ENCODE data around the gene RAB7A. TPM values are rescaled to one million over a fixed set of nuclear protein-coding genes. Genes with fewer than 3 reads are reported as not detected.
A peak's percentile ranks its signal among the peaks of the same experiment; 100 is the strongest.

RAB7A gene
- total RNA-seq, 1 donor from 2014 or later, result 284 TPM

DNA sequence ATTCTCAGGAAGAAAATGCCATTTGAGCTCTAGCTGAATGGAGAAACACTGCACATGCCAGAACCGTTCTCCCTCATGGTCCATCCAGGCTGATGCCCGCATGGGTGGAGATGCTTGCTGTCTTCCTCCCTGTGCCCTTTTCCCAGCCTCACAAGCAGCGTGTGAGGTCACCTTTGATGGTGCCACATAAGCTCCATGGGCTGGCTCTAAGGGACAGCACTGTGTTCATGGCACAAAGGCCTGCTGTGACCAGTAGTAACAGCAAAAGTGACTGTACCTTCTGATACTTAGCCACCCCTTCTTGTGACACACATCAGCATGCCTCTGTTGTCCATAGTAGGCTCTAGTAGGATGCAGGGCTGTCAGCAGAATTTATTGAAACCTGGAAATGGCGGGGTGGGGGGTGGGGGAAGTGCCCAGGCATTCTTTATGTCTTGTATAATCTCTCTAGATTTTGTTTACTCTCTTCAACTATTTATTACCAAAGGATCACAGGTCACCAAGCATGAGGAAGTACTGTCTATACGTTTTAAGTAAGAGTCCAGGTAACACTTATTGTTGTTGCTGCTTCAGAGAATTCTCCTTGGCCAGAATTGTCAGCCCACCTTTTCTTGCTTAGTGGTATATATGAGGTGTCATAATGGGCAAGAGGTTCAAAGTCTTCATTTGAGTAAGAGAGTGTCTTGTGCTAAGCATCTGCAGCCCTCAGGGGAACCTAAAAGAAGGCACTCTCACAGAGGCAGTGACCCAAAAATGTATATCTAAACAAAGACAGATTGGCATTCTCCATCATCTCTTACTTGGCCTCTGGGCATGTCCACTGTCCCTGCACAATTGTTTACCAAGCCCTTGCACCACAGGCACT, 56.5 kb downstream of the RAB7A start:
- H3K9me3 Mint-ChIP-seq (ENCODE audit: unreplicated experiment), result no peaks in the 10 kb centered on the region
- no peak overlapping the region for H3K4me3 Mint-ChIP-seq (ENCODE audit: unreplicated experiment)
- TF ChIP-seq, protein P1, sequence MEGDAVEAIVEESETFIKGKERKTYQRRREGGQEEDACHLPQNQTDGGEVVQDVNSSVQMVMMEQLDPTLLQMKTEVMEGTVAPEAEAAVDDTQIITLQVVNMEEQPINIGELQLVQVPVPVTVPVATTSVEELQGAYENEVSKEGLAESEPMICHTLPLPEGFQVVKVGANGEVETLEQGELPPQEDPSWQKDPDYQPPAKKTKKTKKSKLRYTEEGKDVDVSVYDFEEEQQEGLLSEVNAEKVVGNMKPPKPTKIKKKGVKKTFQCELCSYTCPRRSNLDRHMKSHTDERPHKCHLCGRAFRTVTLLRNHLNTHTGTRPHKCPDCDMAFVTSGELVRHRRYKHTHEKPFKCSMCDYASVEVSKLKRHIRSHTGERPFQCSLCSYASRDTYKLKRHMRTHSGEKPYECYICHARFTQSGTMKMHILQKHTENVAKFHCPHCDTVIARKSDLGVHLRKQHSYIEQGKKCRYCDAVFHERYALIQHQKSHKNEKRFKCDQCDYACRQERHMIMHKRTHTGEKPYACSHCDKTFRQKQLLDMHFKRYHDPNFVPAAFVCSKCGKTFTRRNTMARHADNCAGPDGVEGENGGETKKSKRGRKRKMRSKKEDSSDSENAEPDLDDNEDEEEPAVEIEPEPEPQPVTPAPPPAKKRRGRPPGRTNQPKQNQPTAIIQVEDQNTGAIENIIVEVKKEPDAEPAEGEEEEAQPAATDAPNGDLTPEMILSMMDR (IDR thresholded peaks at IDR 0.05), result no peak
- no peaks in the 10 kb centered on the region for H3K27me3 Mint-ChIP-seq (ENCODE audit: unreplicated experiment)
- peaks cover 45% of the 10 kb centered on the region for H3K4me1 Mint-ChIP-seq (ENCODE audit: unreplicated experiment)
- H3K27ac Mint-ChIP-seq (ENCODE audit: unreplicated experiment), result no peak overlapping the region
- no peak for DNase-seq (ENCODE audit: extremely low spot score, unreplicated experiment)
- H3K36me3 Mint-ChIP-seq (ENCODE audit: unreplicated experiment), result peaks cover 2% of the 10 kb centered on the region

DNA sequence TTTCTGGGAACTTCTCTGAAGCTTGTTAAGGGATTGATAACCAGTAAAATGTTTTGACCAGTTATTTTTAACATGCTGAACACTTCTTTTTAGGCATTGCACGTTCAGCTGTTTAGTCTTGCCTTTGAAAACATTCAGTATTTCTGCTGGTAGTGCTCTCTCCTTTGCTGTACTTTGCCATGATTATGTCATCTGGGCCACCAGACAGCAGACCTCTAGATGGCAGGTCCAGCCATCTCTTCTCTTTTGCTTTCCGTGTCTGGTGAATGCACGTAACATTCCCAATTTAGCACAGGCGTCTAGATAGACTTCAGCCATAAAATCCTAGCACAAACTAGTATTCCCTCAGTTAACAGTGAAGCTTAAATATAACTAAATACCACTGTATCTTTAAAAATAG, 57.8 kb downstream of the RAB7A start:
- Mint-ChIP-seq H3K27ac (ENCODE audit: unreplicated experiment) (no peak overlapping the region), H3K36me3 (ENCODE audit: unreplicated experiment) (peaks cover 2% of the 10 kb centered on the region), H3K4me3 (ENCODE audit: unreplicated experiment) (no peak overlapping the region), H3K27me3 (ENCODE audit: unreplicated experiment) (no peaks in the 10 kb centered on the region), H3K9me3 (ENCODE audit: unreplicated experiment) (no peaks in the 10 kb centered on the region), H3K4me1 (ENCODE audit: unreplicated experiment) (peaks cover 54% of the 10 kb centered on the region)
- TF ChIP-seq, protein P1 (IDR thresholded peaks at IDR 0.05), result no peak
- no peak for DNase-seq (ENCODE audit: extremely low spot score, unreplicated experiment)

DNA sequence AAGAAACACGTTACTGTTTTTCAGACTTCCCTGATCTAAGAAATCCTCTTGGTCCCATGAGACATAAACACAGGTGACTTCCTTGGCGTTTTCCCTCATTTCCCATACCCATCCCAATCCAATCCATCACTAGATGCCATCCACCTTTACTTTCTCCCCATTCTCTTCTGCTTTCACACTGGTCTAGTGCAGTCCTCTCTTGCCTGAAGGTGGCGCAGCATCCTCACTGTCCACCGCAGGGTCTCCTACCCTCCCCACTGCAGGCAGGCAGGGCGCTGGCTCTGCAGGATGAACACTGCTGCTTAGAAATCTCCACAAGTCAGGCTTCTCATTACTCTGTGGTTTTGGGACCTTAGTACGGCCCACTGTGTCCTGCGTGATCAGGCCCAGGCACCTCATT, 58.2 kb downstream of the RAB7A start:
- Mint-ChIP-seq H3K9me3 (ENCODE audit: unreplicated experiment) (no peaks in the 10 kb centered on the region), H3K27ac (ENCODE audit: unreplicated experiment) (no peak overlapping the region), H3K27me3 (ENCODE audit: unreplicated experiment) (no peaks in the 10 kb centered on the region), H3K4me3 (ENCODE audit: unreplicated experiment) (no peak overlapping the region), H3K36me3 (ENCODE audit: unreplicated experiment) (peaks cover 2% of the 10 kb centered on the region), H3K4me1 (ENCODE audit: unreplicated experiment) (peaks cover 57% of the 10 kb centered on the region)
- no peak for DNase-seq (ENCODE audit: extremely low spot score, unreplicated experiment)
- TF ChIP-seq, protein P1 (IDR thresholded peaks at IDR 0.05), result peak; percentile 43

DNA sequence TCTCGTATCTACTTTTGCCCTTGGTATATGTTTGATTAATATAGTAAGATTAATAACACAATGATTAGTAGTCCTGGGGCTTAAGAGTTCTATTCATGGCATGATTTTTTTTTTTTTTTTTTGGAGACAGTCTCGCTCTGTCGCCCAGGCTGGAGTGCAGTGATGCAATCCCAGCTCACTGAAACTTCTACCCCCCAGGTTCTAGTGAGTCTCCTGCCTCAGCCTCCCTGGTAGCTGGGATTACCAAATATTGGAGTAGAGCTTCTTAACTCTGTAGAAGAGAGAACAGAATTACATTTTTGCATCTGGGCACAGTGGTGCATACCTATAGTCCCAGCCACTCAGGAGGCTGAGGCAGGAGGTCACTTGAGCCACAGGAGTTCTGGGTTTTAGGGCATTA, 58.9 kb downstream of the RAB7A start:
- Mint-ChIP-seq H3K4me1 (ENCODE audit: unreplicated experiment) (peaks cover 57% of the 10 kb centered on the region), H3K9me3 (ENCODE audit: unreplicated experiment) (no peaks in the 10 kb centered on the region), H3K4me3 (ENCODE audit: unreplicated experiment) (no peak overlapping the region), H3K27ac (ENCODE audit: unreplicated experiment) (no peak overlapping the region), H3K27me3 (ENCODE audit: unreplicated experiment) (no peaks in the 10 kb centered on the region), H3K36me3 (ENCODE audit: unreplicated experiment) (peaks cover 2% of the 10 kb centered on the region)
- TF ChIP-seq, protein P1 (IDR thresholded peaks at IDR 0.05), result no peak
- no peak for DNase-seq (ENCODE audit: extremely low spot score, unreplicated experiment)

DNA sequence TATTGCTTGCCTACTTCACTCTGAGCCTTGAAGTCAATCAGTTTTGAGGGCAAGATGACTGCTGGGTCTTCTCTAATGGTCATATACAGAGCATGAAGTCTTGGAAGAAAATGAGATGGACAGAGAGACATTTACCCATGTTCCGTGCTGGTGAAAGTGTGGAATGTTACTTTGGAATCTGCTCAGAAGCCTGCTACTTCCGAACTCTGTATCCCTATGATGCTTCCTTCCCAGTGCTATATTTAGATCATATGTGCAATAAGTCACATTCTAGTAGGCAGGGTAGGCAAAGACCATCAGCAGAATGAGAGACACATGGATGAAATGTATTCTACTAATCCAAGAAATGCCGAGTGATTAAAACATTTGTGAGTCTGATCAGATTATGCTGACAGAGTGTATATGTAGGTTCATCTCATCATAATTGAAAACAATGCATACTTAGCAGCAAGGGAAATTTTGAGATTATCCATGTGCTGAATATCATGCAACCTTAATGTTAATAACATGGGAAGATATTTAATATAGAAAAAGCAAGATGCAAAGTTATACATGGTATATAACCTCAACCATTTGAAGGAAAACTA, 60.5 kb downstream of the RAB7A start:
- Mint-ChIP-seq H3K4me3 (ENCODE audit: unreplicated experiment) (no peak overlapping the region), H3K9me3 (ENCODE audit: unreplicated experiment) (no peaks in the 10 kb centered on the region), H3K27ac (ENCODE audit: unreplicated experiment) (no peak overlapping the region), H3K36me3 (ENCODE audit: unreplicated experiment) (peaks cover 2% of the 10 kb centered on the region), H3K27me3 (ENCODE audit: unreplicated experiment) (no peaks in the 10 kb centered on the region), H3K4me1 (ENCODE audit: unreplicated experiment) (peaks cover 57% of the 10 kb centered on the region)
- TF ChIP-seq, protein P1 (IDR thresholded peaks at IDR 0.05), result no peak
- no peak for DNase-seq (ENCODE audit: extremely low spot score, unreplicated experiment)
